Fibroblast of skin of scalp (primary cell): Measurements from ENCODE around the gene ZBTB32.
A peak's percentile ranks its signal among the peaks of the same experiment; 100 is the strongest.

Experiments
- DNase-seq: peaks from one replicate; pipeline ENCODE4 v3.0.0-alpha.2; 2013

Gene ZBTB32

DNA sequence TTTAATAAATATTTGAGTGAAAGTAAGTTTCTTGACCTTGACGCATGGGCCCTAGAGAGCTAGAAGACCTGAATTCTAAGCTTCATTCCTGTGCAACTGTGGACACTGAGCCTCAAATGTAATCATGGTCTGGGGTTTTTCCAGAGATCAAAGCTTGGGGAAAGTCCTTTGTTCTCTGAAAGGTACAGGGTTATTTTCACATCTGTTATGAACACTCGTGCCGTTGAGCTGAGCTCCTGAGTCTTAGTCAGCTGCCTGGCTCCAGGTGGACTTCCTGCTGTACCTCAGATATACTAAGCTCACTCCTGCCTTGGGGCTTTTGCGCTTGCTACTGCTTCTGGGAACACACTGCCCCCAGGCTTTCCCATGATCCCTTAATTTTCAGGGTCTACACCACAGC lies 7.5 kb upstream of the ZBTB32 start:
- no peak for DNase-seq

DNA sequence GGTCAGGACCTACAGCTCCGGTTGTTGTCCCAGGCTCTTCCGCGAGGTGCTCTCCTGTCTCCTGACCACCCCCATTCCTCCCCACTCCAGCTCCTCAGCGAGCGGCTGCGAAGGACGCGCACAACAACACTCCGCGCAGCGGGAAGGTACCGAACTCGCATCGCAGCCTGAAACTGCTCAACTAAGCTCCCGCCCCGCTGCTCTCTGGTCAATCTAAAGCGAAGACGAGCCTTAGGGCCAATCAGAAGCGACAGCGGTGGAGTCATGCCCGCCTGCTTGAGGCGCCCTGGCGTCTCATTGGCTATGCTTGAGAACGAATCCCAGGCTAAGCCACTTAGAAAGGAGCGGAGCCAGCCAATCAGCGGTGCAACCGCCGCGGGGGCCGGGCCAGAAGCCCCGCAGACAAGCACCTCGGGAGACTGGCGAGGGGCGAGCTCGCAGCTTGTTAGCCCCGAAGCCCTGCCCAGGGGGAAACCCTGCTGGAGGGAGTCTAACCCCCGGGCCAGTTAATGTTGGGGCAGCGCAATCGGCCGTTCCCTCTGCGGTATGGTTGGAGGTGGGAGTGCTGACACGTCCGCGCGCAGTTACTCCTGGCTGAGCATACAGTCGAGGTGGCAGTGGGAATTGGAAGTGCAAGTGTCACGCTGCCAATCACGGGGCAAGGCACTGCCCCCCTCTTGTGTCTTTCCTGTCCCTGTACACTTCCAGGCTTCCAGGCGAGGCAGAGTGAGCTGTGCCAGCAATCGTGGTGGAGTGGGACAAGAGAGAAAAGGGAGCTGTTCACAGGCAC lies 1.9 kb upstream of the ZBTB32 start:
- peak; percentile 97 for DNase-seq

DNA sequence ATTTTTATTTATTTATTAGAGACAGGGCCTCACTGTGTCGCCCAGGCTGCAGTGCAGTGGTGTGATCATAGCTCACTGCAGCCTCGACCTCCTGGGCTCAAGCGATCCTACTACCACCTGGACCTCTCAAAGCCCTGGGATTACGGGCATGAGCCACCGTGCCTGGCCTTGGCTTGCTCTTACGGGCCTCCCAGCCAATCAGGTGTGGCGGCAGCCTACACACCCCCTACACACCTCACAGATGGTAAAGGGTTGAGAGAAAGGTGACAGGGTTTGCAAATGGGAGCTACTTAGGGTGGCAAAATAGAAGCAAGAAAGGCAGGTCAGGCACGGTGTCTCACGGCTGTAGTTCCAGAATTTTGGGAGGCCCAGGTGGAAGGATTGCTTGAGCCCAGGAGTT lies 1.0 kb upstream of the ZBTB32 start:
- DNase-seq: no peak

DNA sequence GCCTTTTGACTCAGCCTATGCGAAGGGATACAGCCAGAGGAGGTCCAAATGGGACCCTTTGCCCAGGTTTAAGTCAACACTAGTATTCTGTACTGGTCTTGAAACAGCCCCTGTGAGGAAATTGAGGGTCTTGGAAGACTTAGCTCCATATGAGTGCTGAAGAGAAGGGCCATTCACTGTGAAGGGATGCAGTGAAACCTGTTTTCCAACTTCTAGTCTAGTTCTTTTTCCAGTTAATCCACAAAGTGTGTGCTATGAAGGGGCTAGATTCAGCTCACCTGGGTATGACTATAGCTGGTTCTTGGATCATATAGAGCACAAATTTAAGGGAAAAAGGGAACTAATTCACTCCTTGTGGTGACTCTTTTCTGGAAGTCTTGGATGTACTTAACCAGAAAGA lies 4.0 kb downstream of the ZBTB32 start:
- DNase-seq: no peak

DNA sequence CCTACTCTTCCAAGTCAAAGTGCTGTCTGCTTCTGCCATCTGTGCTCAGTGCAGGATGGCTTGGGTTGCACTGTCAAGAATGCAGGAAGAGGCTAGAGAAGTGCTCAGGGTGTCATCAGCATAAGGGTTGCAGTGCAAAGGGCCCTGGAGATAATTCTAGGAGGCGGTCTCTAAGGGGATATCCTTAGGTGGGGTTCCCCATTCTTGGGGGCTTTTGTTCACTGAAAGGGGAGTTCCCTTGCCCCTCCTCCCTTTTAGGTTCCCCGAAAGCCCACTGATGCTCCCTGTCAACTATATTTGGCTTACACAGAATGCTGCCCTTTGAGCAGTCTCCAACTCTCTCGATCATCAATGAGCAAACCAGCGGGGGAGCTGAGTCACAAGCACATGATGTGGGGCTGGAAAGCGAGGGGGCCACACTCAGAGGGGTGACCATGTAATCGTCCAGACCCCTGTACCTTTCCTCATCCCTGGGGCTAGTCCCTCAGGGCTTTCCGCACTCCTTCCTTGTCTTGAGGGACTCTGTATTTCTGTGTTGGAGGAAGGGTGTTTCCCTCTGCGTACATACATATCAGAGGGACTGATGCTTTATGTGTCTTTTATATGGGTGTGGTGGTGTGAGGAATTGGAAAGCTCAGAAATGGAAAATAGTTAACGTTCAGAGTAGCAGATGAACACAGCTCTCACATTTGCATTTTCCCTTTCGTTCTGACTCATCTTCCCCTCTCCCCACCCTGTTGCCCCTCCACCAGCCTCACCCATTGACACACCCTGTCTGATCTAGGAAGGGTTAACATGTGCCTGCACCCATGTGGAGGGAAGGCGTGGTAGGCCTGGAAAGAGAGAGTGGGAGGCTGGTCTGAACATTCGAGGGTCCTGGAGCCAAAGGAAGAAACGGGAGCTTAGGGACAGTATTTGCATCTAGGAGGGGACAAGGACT lies 6.7 kb downstream of the ZBTB32 start:
- DNase-seq: no peak

DNA sequence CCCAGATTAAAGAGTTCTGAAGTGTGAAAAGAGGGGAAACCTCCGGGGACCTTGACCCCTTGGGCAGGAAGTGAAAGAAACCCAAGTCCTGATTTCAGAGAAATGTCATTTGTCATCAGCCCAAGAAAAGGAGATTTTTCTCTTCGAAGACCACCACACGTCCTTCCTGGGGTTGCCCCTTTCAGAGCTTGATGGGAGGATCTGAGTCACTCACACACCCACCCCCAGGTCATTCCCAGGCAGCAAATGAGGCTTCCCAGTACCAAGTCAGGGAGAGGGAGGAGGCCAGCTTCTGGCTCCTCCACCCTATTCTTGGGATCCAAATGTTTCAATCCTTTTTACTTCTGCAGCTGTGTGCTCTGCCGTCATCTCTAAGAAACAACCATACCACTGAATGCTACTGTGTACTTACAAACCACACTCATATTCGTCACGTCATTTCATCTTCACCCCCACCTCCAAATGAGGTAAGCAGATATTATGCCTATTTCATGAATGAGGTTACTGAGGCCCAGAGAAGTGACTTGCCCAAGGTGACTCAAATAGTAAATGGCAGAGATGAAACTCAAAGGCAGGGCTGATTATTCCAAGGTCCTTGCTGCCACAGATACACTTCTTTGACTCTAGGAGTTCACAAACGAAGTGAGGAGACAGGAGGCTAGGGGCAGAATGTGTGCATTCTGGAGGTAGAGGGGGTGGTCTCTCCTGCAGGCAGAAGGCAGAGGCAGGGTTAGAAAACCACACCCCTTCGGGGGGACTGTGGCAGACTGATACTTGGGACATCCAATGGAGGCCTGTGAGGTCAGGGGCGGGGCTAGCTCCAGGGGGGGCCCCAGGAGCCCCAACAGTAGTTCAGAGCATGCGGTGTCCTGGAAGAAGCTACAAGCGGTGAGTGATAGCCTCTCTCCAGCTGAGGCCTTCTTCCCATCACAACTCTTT lies 8.5 kb downstream of the ZBTB32 start:
- DNase-seq: no peak

DNA sequence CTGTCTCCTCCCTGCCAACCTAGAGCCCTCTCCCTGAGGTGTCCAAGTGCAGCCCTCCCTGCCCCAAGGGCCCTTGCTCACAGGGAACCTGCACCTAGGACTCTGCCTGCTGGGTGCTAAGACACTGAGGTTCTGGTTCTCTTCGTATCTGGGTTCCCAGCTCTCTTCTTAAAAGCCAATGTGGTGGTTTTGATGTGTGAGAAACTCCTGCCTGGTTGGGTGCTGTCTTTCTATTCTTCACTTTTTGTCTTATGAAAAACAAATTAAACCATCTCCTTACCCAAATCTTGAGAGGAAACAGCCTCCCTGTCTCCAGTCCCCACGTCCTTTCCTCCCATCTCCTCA lies 9.1 kb downstream of the ZBTB32 start:
- DNase-seq: no peak

DNA sequence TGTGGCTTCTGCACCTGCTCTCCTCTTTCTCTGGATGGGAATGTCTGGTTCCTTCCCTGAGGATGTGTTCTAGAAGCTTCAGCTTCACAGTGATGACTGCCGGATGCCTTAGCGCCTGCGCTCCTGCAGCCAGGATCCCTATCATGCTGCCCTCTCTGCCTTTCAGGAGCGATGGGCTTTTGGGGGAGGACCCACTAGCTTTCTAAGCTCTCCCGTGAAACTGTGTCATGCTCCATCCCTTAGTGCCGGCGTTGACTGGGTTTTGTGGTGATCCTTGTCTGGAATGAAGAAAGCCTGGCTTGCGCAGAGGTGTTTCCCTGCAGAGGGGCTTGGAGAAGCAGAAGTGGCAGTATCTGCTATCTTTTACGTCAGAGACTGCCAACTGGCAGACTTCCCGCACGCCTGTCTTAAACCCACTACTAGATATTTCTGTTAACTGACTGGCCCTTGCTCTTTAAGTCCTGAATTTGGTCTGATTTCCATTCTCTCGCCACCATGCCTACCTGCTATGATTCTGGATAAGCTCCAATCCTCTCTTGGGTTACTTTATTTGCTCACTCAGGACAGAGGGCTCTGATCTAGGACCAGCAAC lies 9.6 kb downstream of the ZBTB32 start:
- no peak for DNase-seq

DNA sequence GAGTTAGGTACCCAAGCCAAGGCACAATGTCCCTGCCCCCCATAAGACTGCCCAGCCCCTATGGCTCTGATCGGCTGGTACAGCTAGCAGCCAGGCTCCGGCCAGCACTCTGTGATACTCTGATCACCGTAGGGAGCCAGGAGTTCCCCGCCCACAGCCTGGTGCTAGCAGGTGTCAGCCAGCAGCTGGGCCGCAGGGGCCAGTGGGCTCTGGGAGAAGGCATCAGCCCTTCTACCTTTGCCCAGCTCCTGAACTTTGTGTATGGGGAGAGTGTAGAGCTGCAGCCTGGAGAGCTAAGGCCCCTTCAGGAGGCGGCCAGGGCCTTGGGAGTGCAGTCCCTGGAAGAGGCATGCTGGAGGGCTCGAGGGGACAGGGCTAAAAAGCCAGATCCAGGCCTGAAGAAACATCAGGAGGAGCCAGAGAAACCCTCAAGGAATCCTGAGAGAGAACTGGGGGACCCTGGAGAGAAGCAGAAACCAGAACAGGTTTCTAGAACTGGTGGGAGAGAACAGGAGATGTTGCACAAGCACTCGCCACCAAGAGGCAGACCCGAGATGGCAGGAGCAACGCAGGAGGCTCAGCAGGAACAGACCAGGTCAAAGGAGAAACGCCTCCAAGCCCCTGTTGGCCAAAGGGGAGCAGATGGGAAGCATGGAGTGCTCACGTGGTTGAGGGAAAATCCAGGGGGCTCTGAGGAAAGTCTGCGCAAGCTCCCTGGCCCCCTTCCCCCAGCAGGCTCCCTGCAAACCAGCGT lies 10.4 kb downstream of the ZBTB32 start:
- no peak for DNase-seq

DNA sequence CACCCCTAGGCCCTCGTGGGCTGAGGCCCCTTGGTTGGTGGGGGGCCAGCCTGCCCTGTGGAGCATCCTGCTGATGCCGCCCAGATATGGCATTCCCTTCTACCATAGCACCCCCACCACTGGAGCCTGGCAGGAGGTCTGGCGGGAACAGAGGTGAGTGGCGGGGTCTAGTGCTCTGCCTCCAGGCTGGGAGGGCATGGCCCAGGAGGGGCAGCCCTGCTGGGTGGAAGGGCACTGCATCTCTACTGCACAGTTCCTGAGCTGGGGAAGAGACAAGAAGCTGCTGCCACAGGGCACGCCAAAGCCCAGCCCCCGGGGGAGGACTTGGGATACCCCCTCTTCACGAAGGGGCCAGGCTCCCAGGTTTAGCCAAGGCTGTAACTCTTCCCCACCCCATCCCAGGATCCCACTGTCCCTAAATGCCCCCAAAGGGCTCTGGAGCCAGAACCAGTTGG lies 11.0 kb downstream of the ZBTB32 start:
- no peak for DNase-seq

DNA sequence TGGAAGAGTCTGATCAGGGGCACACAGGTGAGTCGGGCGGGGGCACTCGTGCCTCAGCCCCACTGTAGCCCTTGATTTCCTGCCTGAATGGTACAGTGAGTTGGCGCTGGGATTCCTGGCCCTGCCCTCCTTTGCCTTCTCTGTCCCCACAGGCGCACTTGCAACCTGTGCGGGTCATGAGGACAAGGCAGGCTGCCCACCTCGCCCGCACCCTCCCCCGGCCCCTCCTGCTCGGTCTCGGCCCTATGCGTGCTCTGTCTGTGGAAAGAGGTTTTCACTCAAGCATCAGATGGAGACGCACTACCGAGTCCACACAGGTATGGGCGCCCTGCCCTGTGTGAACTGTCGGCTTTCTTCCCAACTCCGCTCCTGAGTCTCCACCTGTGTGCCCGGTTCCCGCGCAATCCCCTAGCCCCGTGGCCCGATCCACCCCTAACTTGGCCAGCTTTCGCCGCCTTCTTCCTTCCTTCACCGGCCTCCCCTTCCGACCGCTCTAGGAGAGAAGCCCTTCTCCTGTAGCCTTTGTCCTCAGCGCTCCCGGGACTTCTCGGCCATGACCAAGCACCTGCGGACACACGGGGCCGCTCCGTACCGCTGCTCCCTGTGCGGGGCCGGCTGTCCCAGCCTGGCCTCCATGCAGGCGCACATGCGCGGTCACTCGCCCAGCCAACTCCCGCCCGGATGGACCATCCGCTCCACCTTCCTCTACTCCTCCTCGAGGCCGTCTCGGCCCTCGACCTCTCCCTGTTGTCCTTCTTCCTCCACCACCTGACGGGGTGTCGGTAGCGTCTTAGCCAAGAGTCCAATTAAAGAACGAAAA lies 11.8 kb downstream of the ZBTB32 start:
- no peak for DNase-seq

DNA sequence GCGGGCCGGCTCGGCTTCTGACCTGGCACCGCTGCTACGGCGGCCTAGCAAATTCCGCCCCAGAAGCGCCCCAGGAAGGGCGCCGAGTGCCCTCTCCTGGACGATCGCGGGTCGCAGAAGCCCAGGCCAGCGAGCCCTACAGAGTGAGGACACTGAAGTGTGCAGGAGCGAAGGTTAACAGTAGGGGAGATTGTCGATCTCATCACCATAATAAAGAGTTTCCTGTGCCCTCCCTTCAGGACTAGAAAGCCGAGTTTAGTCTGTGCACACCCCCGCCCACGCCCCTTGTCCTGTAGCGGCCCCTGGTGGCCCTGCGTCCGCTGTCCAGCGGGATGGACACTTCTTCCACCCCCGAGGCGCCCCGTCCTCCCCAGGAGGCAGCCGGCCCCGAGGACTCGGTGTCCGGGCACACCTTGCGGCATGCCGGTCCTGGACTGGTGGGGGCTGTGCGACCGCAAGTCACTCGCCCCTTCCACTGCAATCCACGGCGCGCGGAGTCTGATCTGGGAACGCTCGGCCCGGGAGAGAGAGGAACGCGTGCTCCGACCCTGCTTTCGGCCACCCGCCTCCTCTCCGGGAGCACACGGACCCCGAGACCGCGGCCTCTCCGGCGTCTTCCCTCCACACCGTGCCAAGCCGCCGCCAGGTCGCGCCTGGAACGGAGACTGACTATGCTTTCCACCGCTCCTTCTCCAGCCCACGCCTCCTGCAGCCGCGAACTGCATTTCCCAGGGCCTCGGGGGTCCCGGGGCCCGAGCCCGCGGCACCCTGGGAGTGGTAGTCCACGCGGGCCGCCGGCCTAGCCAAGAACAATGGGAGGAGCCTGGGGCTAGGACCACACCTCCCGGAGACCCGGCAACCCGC lies 12.7 kb downstream of the ZBTB32 start:
- peak; percentile 85 for DNase-seq

DNA sequence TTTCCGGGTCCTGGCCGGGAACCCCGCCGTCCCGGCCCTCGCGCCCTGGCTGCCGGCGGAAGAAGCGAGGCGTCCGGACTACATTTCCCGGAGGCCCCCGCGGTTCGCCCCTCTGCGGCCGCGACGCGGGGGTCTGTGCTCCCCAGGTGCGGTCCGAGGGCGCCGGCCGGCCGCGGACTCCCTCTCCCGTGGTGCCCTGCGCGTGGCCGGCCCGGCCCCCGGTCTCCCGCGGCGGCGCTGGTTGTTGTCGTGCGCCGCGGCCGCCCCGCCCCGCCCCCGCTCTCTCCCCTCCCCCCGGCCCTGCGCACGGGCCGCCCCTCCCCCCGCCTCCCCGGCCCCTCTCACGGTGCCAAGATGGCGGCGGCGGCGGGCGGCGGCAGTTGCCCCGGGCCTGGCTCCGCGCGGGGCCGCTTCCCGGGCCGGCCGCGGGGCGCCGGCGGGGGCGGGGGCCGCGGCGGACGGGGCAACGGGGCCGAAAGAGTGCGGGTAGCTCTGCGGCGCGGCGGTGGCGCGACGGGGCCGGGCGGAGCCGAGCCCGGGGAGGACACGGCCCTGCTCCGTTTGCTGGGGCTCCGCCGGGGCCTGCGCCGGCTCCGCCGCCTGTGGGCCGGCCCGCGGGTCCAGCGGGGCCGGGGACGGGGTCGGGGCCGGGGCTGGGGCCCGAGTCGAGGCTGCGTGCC lies 13.4 kb downstream of the ZBTB32 start, which contains the start of gene KMT2B:
Gene KMT2B (plus strand): TSS at position 339 of the 680 bp plus-strand sequence. CDS start 16 bp downstream, at position 355.
- DNase-seq: peak; percentile 98

DNA sequence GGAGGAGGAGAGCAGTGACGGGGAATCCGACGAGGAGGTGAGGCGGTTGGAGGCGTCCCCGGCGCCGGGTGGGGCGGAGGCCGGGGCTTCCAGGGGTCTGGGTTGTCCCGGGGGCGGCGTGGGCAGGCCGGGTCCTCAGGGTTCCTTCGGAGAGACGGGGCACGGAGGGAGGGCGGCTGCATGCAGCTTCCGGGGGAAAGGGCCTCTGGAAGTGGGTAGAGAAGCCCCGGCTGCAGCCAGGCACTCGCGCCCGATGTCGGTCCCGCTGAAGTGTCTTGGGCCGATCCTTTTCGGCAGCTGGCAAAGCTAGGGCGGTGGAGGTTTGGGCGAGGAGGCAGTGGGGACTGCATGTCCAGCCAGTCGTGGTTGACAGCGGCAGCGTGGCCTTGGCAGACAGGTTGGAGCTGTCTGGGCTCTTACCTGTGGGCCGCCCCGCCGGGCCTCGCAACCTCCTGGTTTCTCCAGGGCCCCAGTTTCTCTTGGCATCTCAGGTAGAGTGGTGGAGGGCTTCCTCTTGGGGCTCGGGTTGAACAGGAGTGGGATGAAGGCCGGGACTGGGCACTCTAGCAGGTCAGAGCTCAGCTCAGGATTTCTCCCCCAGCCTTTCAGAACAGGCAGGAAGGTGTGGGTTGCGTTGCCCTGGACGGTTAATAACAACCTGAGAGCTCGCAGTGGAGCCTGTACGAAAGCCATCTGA lies 14.1 kb downstream of the ZBTB32 start:
- DNase-seq: no peak

DNA sequence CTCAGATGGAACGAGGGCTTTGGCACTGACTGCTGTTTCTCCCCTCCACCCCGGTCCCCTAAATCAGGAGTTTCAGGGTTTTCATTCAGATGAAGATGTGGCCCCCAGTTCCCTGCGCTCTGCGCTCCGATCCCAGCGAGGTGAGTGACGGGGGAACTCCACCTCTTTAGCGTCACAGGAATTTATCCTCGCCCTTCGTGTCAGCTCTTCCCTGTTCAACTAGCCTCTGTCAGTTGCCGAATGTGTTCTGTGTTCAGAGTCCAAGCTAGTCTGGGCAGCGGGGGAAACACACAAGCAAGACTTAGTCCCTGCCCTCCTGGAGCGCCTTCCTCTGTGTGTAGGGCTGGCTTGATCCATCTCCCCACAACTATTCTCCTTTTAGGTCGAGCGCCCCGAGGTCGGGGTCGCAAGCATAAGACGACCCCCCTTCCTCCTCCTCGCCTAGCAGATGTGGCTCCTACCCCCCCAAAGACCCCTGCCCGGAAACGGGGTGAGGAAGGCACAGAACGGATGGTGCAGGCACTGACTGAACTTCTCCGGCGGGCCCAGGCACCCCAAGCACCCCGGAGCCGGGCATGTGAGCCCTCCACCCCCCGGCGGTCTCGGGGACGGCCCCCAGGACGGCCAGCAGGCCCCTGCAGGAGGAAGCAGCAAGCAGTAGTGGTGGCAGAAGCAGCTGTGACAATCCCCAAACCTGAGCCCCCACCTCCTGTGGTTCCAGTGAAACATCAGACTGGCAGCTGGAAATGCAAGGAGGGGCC lies 15.2 kb downstream of the ZBTB32 start:
- DNase-seq: no peak

DNA sequence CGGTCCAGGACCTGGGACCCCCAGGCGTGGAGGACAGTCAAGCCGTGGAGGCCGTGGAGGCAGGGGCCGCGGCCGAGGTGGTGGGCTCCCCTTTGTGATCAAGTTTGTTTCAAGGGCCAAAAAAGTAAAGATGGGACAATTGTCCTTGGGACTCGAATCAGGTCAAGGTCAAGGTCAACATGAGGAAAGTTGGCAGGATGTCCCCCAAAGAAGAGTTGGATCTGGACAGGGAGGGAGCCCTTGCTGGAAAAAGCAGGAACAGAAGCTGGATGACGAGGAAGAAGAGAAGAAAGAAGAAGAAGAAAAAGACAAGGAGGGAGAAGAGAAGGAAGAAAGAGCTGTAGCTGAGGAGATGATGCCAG lies 15.8 kb downstream of the ZBTB32 start:
- no peak for DNase-seq

DNA sequence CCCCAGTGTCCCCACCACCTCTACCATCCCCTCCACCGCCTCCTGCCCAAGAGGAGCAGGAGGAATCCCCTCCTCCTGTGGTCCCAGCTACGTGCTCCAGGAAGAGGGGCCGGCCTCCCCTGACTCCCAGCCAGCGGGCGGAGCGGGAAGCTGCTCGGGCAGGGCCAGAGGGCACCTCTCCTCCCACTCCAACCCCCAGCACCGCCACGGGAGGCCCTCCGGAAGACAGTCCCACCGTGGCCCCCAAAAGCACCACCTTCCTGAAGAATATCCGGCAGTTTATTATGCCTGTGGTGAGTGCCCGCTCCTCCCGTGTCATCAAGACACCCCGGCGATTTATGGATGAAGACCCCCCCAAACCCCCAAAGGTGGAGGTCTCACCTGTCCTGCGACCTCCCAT lies 16.3 kb downstream of the ZBTB32 start:
- no peak for DNase-seq
